GM18526 (cell line): ENCODE measurements around the gene PTPN1.

ENCODE experiments used
- POLR2A ChIP-seq: IDR thresholded peaks from 3 replicates; pipeline ENCODE4 v1.6.1; 2011; ENCODE audit not compliant: insufficient read length; ENCODE audit errors: extremely low read depth

PTPN1 gene

DNA sequence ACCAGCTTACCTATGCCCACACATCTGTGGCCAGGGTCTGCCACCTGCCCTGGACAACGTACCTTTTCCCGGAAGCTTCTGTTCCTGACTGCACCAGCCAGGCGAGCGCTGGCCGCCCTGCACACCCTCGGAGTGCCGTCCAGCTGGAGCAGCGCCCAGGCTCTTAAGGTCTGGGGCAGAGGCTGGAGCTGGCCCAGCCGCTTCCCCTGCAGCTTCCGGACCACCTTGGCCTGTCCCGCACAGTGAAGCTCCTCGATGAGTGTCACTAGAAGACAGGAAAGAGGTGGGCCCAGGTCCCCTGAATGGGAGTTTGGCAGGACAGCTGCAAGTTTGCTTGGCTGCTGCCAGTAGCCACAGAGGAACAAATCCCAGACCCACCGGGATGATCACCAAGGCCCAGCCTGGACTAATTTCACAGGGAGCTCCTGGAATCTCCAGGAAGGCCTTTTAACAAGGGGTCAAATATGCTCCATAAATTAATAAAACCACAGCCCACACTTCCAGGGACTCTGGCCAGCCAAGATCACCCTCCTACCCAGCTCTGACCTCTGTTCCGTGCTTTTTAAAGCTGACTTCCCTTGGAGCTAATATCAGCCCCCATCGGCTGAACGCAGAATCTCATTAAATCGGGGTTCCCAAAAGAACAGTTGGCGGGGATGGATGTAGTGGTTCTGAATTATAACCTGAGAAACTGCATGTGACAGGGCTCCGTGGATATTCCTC lies 82.3 kb downstream of the PTPN1 start:
- TF ChIP-seq POLR2A: no peak

DNA sequence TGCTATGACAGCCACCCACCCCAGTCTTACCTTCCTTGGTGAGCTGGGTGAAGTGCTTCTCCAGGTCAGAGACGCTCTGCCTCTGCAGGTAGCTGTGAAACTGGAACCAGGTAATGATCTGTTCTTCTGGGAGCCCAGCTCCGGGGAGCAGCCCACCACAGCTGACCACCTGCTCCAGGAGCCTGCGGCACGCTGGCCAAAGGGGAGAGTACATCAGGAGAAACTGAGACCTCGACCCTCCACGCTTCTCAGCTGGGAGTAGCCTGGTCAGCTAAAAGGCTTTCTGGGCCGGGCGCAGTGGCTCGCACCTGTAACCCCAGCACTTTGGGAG lies 82.8 kb downstream of the PTPN1 start:
- TF ChIP-seq POLR2A: no peak

DNA sequence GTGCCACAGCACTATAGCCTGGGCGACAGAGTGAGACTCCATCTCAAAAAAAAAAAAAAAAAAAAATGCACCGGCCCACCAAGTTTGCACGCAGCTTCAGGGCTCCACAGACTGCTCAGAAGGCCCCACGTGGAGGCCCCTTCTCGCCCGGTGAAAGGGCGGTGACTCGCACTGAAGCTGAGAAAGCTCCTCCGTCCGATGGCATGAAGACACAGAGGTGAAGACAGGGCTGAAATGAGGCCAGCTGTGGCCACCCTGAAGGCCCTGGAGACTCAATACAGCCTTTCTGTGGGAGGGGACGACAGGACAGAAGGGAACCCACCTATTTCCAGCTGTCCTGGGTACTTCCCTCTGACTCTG lies 84.0 kb downstream of the PTPN1 start:
- TF ChIP-seq POLR2A: no peak

DNA sequence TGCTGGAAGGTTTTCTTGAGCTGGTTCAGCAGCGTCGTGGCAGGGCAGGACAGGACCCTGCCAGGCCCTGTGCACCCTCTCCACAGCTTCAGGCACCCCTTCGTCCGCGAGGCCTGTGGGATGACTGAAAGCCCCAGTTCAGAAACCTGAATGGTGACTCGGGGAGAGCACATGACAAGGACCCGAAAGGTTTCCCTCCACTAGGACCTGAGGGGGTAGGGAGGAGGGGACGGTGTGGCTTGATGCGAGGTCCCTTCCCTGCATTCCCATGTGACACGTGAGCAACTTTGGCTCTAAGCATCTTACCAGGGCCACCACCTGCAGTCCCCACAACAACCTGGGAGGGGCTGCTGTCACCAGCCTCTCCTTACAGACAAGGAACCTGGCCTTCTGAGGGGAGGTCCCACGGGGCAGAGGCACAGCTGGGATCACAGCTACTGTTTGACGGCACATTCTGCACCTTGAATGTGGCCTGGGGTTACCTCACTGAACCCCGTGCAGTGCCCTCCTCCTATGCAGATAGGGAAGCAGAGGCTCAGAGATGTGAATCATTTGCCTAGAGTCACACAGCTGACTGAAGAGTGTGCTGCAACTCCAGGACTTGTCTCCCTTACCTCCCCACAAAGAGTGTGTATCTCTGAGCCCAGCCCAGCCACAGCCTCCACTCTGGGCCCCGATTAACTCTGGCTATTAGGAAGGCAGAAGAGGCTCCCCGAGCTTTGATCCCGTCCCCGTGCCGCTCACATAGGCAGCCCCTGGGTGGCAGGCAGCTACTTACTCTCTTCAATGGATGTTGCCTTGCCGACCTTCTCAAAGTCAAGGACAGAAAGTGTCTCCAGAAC lies 84.6 kb downstream of the PTPN1 start:
- TF ChIP-seq POLR2A: no peak

DNA sequence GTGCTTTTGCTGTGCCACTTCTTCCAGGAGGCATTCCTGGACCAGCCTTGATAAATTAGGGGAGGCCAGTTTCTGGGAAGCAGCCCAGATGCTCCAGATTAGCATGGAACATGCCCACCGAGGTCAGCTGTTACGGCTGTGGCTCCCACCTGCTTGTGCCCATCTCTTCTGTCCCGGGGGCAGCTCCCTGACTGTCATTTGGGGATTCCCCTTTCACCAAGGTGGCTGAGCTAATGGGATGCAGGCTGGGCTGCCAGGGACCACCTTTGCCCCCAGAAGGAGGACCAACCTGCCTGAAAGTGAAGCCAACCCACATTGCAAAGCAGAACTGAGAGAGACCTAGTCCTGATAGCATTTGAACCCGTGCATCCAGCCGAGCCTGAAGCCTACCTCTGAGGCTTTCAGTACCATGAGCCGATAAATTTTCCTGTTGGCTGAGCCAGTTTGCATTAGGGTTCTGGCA lies 85.3 kb downstream of the PTPN1 start:
- TF ChIP-seq POLR2A: no peak

DNA sequence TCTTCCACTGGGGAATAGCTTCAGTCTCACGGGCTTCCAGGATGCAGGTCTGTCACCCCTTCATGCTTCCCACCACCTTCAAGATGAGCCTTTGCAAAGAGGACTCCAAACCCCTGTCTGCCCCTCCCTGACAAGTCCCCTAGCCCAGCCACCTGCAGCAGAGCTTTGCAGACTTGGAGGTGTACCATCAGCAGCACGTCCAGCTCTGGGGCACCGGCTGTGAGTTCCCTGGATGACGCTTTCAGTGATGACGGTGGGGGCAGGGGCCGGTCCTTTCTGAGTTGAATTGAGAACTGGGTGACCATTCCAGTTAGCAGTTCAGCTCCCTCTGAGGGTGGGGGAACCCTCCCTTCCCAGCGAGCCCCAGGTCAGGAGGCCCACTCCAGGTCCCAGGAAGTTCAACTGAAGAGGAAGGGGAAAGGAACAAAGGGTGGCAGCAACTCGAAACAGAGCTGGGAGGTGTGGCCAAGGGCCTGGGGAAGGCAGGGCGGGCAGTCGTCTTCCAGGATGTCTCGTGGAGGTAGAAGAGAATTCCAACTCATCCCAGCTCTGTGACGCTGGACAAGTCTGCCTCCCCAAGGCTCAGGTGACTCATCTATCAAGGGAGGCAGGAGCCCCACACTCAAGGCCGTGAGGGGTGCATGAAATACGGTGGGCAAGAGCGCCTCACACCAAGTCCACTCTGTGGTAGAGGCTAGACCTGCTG lies 86.0 kb downstream of the PTPN1 start:
- no peak for TF ChIP-seq POLR2A

DNA sequence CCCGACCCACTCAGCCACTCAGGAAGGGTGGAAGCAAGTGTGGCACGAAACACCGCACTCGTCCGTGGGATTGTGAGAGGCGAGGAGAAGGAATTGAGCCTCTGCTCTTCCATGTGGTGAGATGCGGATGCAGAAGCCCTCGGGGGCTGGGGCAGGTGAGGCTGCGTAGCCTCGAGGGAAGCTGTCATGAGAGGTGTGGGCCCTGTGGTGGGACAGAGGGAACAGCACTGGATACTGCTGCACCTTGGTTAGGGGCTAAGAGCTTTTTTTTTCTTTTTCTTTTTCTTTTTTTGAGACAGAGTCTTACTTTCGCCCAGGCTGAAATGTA lies 86.5 kb downstream of the PTPN1 start:
- no peak for TF ChIP-seq POLR2A

DNA sequence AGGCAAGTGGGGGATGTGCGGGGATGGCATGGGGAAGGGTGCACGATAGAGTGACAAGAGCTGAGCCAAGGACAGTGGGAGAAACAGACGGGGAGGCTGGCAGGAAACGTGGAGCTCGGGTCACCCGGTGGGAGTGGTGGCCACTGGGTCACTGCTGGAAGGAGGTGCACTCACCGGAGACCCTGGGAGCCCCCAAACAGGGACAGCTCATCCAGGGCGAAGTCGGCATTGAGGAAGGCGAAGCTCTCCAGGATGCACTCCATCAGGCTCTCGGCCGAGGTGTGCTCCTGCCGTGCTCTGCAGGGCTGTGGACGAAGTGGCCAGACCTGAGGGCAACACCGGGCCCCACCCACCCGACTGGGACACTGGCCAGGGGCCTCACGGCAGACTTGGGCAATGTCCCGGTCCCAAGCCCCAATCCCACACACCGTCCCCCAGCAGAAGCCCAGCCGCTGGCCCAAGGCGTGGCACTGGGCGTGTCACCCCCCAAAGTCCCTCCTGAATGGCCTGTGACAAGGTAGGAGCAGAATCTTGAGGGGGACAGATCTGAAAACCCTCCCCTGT lies 87.3 kb downstream of the PTPN1 start:
- TF ChIP-seq POLR2A: no peak

DNA sequence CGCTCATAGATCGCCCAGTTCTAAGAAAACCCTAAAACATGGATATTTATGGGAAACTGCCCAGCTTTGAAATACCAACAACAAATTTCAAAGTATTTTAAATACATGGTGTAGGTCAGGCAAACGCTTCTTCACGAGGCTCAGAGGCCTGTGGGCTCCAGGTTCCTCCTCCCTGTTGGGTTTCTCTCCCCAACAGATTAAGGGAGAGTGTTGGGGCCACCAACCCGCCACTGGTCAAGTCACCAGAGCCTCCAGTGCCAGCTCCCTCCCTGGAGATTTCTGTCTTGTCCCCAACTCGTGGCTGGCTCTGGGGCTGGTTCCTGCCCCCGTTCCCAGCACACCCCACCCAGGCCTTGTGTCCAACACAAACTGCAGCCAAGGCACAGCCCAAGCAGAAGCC lies 87.9 kb downstream of the PTPN1 start:
- no peak for TF ChIP-seq POLR2A

DNA sequence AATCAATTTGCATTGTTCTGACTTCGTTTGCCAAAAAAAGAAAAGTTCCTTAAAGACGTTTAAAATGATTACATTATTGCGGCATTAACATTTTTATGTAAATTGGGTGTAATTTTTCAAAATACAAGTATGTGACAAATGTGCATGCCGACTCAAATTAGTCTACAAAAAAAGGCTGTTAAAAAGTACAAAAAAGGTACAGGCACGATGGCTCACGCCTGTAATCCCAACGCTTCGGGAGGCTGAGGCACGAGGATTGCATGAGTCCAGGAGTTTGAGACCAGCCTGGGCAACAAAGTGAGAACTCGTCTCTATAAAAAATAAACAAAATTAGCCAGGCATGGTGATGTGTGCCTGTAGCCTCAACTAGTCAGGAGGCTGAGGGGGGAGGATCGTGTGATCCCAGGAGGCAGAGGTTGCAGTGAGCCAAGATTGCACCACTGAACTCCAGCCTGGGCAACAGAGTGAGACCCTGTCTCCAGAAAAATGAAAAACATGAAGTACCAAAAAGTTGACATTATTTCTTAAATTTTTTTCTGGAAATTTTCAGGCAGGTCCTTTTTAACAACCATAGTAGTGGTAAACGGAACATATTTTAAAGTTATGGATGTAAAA lies 90.2 kb downstream of the PTPN1 start:
- no peak for TF ChIP-seq POLR2A

DNA sequence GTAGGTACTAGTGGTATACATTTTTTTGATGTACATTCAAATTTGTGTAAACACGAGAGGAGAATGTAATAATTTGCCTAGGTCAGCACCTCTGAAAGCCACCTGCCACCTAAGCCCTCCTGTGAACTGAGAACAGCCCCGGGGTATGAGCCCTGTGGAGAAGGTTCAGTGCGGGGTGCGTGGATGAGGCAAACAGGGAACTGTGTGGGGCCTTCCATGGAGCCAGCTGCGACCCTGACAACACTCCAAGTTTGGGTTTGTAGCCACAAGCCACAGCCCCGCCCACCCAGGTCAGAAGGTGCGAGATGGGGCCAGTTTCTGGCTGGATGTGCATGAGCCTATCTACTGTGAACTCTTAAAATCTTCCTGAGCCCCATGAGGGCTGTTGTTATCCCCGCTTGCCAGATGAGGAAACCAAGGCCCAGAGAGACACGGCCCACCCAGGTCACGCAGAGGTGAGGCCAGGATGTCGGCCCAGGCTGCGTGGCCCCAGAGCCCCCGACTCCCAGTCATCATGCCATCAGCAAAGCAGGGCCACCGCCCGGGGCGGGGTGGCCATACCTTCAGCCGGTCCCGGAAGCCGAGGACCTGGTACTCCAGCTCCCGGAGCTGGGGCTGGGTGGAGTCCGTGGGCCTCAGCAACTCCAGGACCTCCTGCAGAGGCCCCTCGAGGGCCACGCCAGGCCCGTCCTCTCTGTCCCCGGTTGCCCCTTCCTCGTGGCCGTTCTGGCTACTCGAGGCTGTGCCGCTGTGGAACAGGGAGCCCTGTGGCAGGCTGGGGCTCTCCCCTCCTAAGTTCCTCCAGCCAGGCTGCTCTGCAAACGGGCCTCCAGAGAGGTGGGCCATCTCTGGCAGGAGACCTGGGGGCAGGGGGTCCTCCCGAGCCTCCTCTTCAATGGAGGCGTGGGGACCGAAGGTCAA lies 91.6 kb downstream of the PTPN1 start:
- TF ChIP-seq POLR2A: no peak

DNA sequence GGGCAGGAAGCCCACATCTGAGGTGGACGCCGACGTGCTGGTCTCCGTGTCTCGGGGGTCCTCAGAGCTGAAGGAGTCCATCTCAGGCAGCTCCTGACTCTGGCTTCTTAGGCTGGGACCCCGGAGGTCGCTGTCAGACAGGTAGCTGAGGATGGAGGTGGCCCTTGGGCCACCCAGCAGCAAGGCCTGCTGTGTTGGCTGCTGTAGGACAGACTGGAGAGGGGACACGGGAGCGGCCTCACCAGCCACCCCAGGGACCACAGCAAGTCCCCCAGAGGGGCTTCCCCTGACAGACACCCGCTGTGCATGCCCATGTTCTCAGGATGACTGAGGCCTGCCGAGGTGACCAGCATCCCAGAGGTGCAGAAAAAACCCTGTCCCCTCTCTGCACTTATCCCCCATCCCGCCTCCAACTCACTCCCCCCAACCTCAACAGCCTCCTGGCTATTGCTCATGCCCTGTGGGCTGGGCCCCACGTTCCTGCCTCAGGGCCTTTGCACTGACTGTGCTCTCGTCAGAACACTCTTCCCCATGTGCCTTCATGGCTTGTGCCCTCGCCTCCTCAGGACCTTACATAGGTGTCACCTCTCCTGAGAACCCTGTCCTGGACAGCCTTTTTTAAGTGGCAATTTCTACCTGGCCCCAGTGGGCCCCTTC lies 92.4 kb downstream of the PTPN1 start:
- no peak for TF ChIP-seq POLR2A

DNA sequence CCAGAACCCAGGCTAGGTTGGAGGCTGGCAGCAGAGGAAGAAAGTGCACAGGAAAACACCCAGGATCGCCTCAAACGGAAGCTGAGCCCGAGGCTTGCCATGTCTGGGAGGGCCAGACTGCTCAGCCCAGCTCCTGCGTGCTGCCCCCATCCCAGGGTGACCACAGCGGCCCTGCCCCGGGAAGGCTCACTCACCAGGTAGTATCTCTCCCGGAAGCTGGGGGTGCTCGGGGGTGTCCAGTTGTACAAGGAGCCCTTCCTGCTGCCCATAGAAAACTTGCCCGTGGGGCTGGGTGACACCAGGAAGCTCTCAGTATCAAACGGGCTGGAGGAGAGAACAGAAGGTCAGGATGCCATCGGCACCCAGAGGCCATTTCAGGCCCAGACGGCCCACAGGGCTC lies 94.3 kb downstream of the PTPN1 start:
- TF ChIP-seq POLR2A: no peak

DNA sequence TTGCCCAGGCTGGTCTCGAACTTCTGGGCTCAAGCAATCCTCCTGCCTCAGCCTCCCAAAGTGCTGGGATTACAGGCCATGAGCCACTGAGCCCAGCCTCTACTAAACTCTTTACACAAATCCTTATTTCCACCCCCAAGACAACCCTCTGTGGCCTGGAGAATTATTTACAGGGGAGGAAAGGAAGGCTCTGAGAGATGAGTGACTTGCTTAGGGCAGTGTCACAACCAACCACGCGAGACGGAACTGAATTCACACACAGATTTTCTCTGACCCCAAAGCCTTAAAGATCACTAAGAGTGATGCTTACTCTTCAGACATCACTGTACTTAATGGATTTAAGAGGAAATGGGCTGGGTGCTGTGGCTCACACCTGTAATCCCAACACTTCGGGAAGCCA lies 95.0 kb downstream of the PTPN1 start:
- TF ChIP-seq POLR2A: no peak
